ENCODE results near the gene KCTD5. TPM values are rescaled to one million over a fixed set of nuclear protein-coding genes. Genes with fewer than 3 reads are reported as not detected.

The KCTD5 gene
- total and polyA plus RNA-seq, 7 donors, result 9.5 to 80.5 (median 17.1) TPM

GRCh38 chr16:2706611-2707311 is 24.4 kb downstream of the KCTD5 start:
- no peak for DNase-seq
- H3K4me3 ChIP-seq, result no peak overlapping the region
- peaks cover 10 to 81% (median 38%) of the 10 kb centered on the region in 4 donors for H3K36me3 ChIP-seq
- H3K27me3 ChIP-seq, result no peaks in the 10 kb centered on the region
- no peaks in the 10 kb centered on the region for H3K4me1 ChIP-seq
- no peak for TF ChIP-seq POLR2A (IDR thresholded peaks at IDR 0.05)
- TF ChIP-seq EP300 (IDR thresholded peaks at IDR 0.05), result no peak
- TF ChIP-seq POLR2AphosphoS5 (IDR thresholded peaks at IDR 0.05), result no peak
- TF ChIP-seq CTCF (IDR thresholded peaks at IDR 0.05), result no peak
- no peaks in the 10 kb centered on the region for H3K9me3 ChIP-seq
- intact Hi-C loops (cut with DNase I), result no loop called here
- 94% methylated on average over 22 of the region's 22 CpGs for WGBS, 2 donors
- no peak overlapping the region for H3K27ac ChIP-seq

- Histone ChIP-seq H3K4me3 (no peak overlapping the region), H3K4me1 (no peaks in the 10 kb centered on the region), H3K27ac (no peak overlapping the region), H3K27me3 (no peaks in the 10 kb centered on the region), H3K9me3 (no peaks in the 10 kb centered on the region), H3K36me3 (peaks cover 6 to 72% (median 30%) of the 10 kb centered on the region in 4 donors)
- no peak for TF ChIP-seq CTCF (IDR thresholded peaks at IDR 0.05)
- no peak for TF ChIP-seq POLR2AphosphoS5 (IDR thresholded peaks at IDR 0.05)
- TF ChIP-seq EP300 (IDR thresholded peaks at IDR 0.05), result no peak
- no peak for TF ChIP-seq POLR2A (IDR thresholded peaks at IDR 0.05)
- DNase-seq, result no peak
- 94 to 95% methylated on average over 51 of the region's 51 CpGs for WGBS, 2 donors
- intact Hi-C loops (cut with DNase I), result no loop called here
Observed at GRCh38 chr16:2707368-2708289, 25.3 kb downstream of the KCTD5 start.

GRCh38 chr16:2708290-2708639 is 25.9 kb downstream of the KCTD5 start:
- intact Hi-C loops (cut with DNase I), result no loop called here
- Histone ChIP-seq H3K36me3 (peaks cover 4 to 66% (median 25%) of the 10 kb centered on the region in 4 donors), H3K27me3 (no peaks in the 10 kb centered on the region), H3K27ac (no peak overlapping the region), H3K9me3 (no peaks in the 10 kb centered on the region), H3K4me3 (no peak overlapping the region), H3K4me1 (no peaks in the 10 kb centered on the region)
- WGBS, 2 donors, result 94 to 96% methylated on average over 14 of the region's 14 CpGs
- TF ChIP-seq POLR2A (IDR thresholded peaks at IDR 0.05) (no peak), POLR2AphosphoS5 (IDR thresholded peaks at IDR 0.05) (no peak), CTCF (IDR thresholded peaks at IDR 0.05) (no peak), EP300 (IDR thresholded peaks at IDR 0.05) (no peak)
- no peak for DNase-seq

GRCh38 chr16:2708955-2709587 is 26.7 kb downstream of the KCTD5 start:
- Histone ChIP-seq H3K4me1 (no peaks in the 10 kb centered on the region), H3K9me3 (no peaks in the 10 kb centered on the region), H3K27me3 (no peaks in the 10 kb centered on the region), H3K36me3 (peaks cover 0 to 58% (median 22%) of the 10 kb centered on the region in 4 donors), H3K4me3 (no peak overlapping the region), H3K27ac (no peak overlapping the region)
- no peak for TF ChIP-seq EP300 (IDR thresholded peaks at IDR 0.05)
- TF ChIP-seq POLR2A (IDR thresholded peaks at IDR 0.05), result no peak
- TF ChIP-seq CTCF (IDR thresholded peaks at IDR 0.05), result no peak
- no peak for TF ChIP-seq POLR2AphosphoS5 (IDR thresholded peaks at IDR 0.05)
- no peak for DNase-seq
- intact Hi-C loops (cut with DNase I), result no loop called here
- WGBS, 2 donors, result 94 to 95% methylated on average over 22 of the region's 22 CpGs

All from sigmoid colon (tissue), 7 donors.